Loucy (cell line): ENCODE data around the gene NUTF2.

Experiments
- EZH2phosphoT487 ChIP-seq: fragments of 200-600 bp; IDR thresholded peaks from 2 replicates; pipeline ENCODE4 v1.6.1; 2018; ENCODE audit warnings: antibody characterized with exemption, mild to moderate bottlenecking, moderate library complexity, borderline replicate concordance
- TF ChIP-seq, protein P1 (sequence below): fragments of 200-600 bp; sonication (generic); conservative IDR thresholded peaks from 2 replicates; pipeline ENCODE4 v1.5.1; 2014; ENCODE audit warnings: mild to moderate bottlenecking, antibody characterized with exemption, low read length

DNA sequence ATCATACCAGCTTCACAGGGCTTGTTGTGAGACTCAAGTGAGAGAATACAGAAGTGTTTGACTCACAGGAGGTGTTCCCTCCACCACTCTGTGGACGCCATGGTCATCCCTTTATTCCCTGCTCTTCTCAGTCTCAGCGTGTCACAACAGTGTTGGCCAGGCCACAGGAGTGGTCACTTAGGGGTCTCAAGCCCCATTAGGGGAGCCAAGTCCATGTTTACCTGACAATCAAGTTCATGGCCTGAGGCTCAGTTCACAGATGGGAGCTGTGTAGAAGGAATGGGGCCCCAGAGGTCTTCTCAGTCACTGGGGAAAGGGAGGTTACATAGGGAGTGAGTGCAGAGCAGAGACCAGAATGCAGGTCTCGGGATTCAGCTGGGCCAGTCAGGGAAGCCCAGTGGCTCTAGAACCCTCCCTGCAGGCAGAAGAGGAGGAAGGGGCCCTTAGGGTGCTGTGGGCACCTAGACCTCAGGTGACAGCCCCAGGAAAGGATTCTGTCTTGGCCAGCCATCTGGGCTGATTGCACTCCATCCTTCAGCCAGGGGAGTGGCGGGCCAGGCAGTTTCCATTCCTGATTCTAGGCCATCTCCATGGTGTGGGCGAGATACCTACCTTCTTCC is 10.3 kb downstream of the NUTF2 start:
- TF ChIP-seq, protein P1, sequence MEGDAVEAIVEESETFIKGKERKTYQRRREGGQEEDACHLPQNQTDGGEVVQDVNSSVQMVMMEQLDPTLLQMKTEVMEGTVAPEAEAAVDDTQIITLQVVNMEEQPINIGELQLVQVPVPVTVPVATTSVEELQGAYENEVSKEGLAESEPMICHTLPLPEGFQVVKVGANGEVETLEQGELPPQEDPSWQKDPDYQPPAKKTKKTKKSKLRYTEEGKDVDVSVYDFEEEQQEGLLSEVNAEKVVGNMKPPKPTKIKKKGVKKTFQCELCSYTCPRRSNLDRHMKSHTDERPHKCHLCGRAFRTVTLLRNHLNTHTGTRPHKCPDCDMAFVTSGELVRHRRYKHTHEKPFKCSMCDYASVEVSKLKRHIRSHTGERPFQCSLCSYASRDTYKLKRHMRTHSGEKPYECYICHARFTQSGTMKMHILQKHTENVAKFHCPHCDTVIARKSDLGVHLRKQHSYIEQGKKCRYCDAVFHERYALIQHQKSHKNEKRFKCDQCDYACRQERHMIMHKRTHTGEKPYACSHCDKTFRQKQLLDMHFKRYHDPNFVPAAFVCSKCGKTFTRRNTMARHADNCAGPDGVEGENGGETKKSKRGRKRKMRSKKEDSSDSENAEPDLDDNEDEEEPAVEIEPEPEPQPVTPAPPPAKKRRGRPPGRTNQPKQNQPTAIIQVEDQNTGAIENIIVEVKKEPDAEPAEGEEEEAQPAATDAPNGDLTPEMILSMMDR: no peak
- TF ChIP-seq EZH2phosphoT487: no peak
